Measurements from ENCODE around the gene SEMA7A. TPM values are rescaled to one million over a fixed set of nuclear protein-coding genes. Genes with fewer than 3 reads are reported as not detected.

Gene SEMA7A
- total RNA-seq, 1 donor from 2014 or later: 1.3 TPM

DNA sequence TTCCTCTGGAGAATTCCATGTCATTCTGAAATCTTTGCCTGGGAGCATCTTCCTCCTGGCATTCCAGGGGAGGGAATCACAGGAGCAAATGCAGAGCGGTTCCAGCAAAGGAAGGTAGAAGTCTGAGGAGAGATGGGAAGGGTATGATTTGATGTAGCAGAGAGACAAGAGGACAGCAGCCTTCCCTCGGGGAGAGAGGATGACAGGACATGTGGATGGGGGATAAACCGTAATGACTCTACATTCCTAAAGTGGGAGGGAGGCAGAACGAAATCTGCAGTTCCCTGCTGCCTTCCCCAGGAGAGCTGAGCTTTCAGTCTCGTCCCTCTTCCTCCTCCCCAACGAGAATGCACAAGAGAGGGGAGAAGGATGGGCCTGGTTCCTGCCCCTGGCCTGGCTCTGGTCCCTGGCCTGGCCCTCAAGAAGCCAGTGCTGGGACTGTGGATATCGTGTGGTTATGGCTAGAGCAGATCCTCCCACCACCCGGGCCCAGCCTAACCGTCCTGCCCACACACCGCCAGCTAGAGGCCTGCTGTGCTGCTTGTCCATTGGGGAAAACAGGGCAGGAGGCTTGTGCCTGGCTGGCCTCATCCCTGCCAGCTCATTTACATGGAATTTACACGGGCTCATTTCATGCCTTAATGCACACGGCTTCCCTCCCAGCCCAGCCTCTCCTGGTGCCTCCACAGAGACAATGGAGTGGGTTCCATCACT, 26.6 kb downstream of the SEMA7A start:
- ATAC-seq (no peak), DNase-seq (no peak)
- intact Hi-C loops (cut with micrococcal nuclease): no loop called here

DNA sequence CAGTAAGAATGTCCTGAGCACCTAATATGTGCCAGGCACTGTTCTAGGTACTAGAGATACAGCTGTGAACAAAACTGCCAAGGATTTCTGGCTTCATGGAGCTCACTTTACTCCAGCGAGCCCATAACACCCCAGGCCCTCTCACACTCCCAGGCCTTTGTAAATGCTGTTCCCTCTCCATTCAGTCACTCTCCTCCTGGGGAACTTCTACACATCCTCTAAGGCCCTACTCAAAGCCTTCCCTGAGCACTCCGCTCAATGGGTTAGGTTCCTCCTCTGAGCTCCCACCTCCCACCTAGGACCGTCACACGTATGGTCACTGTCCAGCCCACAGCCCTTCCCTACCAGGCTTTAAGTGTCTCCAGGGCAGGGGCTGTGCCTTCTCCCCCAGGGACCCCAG, 27.2 kb downstream of the SEMA7A start:
- ATAC-seq (no peak), DNase-seq (no peak)
- intact Hi-C loops (cut with micrococcal nuclease): no loop called here

DNA sequence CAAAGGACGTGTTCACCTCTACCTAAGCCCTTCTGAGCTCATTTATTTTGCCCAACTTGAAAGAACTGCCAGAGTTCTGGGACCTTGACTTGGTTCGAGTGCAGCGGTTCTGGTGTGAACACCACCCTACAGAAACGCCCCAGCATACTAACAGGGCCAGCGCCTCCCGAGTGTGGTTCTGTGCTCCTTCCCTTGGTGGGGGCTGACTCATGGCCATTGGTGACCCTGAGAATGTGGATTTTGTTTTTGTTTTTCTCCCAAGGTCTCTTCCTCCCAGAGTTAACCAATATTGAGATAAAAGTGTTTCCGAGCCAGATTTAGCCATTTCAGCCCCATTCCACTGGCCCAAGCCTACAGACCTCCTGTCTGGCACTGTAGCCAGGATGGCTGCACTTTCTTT, 27.9 kb downstream of the SEMA7A start:
- intact Hi-C loops (cut with micrococcal nuclease): no loop called here
- DNase-seq (no peak), ATAC-seq (no peak)

DNA sequence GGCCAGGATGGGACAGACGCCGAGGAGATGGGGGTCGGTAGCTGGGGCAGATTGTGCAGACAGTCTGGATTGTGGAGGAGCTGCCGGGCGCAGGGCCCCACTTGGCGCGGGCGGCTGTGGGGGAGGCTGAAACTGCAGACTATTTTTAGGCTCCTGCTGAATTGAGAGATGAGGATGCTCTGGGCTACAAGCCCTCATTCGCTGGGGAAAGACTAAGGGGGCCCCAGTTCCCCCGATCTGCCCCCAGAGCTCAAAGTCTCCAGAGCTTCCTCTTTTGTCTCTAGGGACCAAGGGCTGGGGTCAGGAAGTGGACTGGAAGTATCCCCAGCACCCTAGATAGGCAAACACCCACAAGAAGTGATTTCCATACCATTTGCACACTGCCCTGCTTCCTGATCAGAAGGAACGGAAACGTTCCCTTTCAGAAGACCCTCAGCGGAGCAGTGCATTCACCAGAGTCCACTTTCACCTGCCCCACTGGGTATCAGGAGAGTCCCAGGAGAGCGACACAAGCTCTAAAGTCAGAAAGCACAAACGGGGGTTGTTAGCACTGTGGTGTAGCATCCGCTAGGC, 29.7 kb downstream of the SEMA7A start:
- ATAC-seq (peak; percentile 26), DNase-seq (no peak)

DNA sequence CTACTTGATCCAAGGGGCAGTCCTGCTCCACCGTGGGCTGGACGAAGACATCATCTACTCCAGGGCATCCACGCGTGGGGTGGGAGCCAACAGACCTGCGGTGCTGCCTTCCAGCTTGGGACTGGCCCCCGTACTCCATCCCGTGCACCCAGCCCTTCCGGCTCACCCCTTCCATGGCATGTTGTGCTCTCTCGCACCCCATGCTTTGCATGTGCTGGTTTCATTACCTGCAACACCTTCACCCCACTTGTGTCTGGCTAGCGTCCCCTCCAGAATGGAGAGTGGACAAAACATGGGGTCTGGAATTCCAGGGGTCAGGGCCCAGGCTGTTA, 30.2 kb downstream of the SEMA7A start:
- intact Hi-C loops (cut with micrococcal nuclease): no loop called here
- ATAC-seq (no peak), DNase-seq (no peak)

More for the DNA sequence above, 29.7 kb downstream of the SEMA7A start:
- intact Hi-C loops (cut with micrococcal nuclease): no loop called here

DNA sequence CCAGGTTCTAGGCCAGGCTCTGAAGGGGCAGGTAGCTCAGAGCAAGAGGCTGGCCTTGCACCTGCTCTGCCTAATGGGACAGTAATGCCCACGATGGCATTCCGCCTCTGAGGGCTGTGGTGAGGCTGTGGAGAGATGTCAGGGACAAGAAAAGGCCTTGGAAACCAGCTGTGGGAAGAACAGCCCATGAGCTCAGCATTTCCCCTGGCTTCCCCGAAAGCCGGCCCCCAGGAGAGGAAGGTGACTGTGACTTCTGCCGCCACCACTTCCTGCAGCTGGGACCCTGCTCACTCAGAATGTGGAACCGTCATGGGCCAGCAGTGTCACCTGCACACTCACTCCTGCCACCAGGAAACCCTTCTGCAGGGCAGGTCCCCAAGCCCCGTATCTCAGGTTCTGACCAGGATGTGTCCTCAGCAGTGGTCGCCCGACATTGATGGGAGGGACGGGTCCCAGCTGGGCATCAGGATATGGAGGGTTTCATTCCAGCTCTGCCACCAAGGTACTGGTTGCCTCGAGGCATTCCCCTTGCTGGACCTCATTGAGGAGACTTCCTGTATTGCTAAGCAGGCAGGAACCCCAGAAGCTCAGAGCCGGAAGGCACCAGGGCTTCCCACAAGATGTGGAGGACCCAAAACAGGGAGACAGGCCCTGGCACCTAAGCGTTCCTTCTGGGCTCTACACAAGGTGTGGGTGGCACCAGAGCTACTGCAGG, 30.7 kb downstream of the SEMA7A start:
- intact Hi-C loops (cut with micrococcal nuclease): no loop called here
- ATAC-seq (peak; percentile 38), DNase-seq (peak; percentile 34)

DNA sequence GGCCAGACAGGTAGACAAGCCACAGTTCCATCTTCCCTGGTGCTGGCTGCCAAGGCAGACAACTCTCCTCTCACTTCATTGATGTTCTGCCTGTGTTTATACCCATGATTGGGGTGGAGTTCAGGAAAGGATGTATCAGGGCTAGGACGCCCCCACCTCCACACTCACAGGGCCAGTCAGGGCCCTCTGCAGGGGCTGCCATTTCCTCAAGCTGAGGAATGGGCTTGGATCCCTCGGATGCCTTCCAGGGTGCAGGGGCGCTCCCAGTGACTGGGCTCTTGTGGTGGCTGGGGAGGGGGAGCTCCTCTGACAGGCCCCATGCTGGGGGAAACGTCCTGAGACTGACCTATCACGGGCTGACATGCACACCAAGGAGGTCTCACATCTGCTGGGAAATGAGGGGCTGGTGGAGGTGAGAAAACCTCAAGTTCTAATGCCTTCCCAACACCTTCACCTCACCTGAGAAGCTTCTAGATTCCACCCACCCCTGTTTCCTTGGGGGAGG, 31.4 kb downstream of the SEMA7A start:
- intact Hi-C loops (cut with micrococcal nuclease): no loop called here
- DNase-seq (no peak), ATAC-seq (no peak)

DNA sequence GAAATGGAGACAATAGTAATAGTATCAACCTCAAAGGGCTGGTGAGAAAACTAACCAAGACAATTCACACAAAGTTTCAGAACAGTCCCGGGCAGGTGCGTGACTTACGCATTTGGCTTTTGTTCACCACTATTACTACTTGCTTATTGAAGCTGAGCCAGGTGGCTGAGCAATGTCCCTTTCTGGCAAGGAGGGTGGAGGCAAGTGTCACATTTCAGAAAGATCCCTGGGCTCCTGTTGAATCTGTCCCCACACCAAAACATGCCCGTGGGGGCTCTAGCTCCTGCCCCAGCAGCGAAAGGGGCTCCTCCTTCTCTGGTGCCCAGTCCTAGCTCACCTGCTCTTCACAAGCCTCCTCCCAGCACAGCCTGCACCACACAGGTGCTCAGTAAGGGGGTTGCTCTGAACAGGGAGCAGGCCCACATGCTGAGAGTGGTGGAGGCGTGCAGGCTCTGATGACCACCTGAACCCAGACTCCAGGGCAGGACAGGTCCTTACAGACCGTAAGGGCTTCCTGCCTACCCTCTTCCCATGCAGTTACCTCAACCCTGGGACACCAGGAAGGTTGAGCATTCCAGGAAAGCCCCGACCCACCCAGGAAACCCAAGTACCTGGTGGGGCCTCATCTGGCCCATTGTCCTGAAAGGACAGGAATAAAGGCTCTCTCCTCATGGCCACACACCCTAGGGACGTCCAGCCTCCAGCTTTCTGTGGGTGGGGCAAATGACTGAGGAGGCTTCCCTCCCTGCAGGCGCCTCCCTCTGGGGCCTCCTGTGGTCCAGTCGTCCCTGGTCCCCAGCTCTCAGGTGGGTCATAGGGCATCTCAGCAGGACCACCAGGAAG, 32.6 kb downstream of the SEMA7A start:
- DNase-seq: no peak
- ATAC-seq: no peak
- intact Hi-C loops (cut with micrococcal nuclease): no loop called here

DNA sequence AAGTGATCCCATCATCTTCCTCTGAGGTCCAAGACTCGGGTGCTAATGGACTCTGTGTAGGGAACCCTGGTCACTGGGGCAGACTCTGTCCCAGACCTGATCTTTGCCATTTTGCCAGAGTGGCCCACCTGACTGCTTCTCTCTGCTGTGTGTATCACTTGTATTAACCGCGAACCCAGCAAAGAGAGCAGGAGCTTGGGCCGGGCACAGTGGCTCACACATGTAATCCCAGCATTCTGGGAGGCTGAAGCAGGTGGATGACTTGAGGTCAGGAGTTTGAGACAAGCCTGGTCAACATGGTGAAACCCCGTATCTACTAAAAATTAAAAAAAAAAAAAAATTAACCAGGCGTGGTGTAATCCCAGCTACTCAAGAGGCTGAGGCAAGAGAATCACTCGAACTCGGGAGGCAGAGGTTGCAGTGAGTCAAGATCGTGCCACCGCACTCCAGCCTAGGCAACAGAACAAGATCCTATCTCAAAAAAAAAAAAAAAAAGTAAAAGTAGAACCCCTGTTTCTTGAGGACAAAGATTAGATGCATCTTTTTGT, 33.4 kb downstream of the SEMA7A start:
- ATAC-seq (no peak), DNase-seq (no peak)
- intact Hi-C loops (cut with micrococcal nuclease): no loop called here

DNA sequence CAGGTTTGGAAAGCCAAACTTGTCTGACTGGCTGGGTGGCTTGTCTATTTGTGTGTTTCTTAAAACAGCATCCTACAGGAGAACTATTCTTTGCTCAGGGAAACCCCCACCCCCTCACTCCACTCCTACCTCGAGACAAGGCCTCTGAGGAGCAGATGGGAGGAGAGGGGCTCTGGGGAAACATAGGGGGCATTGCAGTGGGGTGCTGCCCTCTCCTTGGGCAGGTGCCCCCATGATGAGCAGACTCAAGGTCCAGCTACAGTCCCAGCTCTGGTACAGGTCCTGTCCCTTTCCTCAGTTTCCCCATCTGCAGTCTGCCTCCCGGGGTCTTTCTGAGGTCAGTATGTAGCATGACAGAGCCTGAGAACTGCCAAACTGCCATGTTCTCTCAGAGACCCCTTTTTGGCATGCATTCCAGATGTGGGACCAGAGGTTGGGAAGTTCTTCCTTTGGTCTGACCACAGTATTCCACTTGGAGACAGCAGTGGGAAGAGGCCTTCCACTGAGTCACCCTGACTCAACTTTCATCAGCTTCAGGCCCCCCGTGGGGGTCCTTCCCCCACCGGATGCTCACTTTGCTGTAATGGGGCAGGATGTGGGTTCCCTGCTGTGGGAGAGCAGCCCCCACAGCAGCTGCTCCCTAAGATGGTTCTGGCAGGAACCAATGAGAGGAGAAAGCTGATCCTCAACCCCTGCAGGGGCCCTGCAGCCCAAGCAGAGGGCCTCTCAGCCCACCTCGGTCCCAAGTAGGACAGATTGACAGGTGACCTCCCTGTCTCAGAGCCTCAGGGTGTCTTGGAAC, 34.0 kb downstream of the SEMA7A start:
- DNase-seq: no peak

DNA sequence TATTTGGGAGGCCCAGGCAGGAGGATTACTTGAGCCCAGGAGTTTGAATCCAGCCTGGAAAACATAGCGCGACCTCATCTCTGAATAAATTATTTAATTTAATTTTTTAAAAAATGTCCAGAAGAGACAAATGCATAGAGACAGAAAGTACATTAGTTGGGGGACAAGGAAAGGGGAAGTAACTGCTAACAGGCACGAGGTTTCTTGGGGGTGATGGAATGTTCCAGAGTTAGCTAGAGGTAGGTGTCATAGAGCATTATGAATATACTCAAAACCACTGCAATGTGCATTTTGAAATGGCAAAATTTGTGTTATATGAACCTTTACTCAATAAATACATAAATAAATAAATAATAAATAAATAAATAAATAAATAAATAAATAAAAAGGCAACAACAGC, 34.7 kb downstream of the SEMA7A start:
- intact Hi-C loops (cut with micrococcal nuclease): no loop called here
- DNase-seq: no peak
- ATAC-seq: no peak

More for the DNA sequence above, 34.0 kb downstream of the SEMA7A start:
- ATAC-seq: no peak
- intact Hi-C loops (cut with micrococcal nuclease): no loop called here

DNA sequence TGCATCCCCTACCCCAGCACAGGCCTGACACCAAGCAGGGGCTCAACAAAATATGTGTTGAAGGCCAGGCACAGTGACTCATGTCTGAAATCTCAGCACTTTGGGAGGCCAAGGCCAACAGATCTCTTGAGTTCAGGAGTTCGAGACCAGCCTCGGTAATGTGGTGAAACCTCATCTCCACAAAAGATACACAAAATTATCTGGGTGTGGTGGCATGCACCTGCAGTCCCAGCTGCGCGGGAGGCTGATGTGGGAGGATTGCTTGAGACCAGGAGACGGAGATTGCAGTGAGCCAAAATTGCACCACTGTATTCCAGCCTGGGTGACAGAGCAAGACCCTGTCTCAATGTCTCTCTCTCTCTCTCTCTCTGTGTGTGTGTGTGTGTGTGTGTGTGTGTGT, 35.6 kb downstream of the SEMA7A start:
- intact Hi-C loops (cut with micrococcal nuclease): no loop called here
- DNase-seq (no peak), ATAC-seq (no peak)

DNA sequence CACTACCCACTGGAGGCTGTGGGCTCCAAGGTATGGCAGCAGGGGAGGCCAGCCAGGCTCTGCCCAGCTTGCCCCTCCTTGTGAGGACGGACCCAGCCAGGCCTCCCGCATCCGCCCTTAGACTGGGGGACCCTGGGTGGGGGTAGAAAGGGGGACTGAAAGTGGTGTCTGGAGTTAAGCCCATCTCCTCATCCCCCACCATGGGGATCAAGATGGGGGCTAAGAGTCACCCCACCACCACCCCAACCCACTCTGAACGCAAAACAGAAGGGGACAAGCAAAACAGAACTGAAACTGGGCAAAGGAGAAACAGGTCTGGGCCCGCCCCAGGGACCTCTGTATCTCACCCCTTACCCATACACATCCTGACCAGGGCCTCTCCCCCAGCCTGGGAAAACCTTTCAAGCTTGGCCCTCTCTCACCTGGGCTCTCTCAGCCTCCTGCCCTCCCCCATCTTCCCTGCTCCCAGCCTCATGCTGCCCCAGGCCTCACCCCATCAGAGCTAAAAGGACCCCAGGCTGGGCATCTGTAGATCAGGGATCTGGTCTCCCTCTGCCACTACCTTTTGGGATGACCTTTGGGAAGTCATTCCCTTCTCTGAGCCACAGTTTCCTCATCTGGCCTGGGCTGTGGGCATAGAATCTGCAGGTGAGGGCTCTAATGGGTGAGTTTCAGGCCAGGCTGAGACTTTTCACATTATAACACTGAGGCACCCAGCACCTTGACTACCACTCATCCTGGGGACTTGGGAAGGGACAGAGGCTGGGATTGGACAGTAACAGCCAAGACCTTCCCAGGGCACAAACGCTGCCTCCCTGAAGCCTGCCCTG, 36.3 kb downstream of the SEMA7A start:
- ATAC-seq (no peak), DNase-seq (no peak)
- intact Hi-C loops (cut with micrococcal nuclease): no loop called here

DNA sequence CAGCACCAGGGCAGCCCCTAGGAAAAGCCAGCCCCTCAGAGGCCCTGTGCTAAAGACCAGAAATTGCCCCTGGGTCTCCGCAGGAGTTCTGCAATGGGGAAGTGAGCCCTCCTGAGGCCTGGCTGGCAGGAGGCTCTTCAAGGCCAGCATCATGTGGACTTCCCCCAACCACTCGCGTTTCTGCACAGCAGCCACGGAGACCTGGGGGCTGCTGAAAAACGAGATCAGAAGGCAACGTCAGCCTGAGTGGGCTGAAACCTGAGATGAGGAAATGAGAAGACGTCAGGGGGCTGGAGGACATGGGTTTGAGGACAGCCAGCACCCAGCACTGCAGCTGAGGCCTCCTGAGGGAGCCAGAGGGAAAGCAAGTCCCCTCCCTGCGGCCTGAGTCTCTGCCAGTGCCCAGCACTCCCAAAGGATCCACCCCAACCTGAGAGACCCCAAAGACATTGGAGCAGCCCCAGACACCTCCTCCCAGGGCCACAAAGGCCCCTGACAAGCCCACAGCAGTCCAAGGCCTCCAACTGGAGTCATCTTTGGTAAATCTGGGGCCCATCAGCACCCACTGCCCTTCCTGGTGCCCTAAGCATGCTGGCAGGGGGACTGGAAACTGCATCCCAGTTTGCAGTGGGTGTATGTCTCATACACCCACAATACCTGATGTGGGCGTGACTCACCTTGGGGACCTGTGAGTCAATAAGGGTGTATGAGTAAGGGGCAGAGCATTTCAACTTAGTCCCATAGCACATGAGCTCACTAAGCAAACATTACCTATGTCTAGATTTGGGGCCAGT, 37.1 kb downstream of the SEMA7A start:
- ATAC-seq: no peak
- no peak for DNase-seq
- intact Hi-C loops (cut with micrococcal nuclease): no loop called here

DNA sequence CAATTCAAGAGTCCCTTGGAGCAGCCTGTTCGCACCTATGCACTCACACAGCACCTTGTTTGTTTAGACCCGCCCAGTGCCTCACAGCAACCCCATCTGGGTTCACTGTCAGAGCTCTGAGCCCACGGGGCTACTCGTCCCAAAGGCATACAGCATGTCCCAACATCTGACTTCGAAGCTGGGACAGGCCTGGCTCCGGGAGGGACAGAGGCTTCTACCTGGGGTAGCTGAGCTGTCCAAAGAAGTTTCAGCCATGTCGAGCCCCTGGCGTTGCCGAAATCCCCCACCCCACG, 37.7 kb downstream of the SEMA7A start:
- intact Hi-C loops (cut with micrococcal nuclease): no loop called here
- no peak for ATAC-seq
- no peak for DNase-seq

DNA sequence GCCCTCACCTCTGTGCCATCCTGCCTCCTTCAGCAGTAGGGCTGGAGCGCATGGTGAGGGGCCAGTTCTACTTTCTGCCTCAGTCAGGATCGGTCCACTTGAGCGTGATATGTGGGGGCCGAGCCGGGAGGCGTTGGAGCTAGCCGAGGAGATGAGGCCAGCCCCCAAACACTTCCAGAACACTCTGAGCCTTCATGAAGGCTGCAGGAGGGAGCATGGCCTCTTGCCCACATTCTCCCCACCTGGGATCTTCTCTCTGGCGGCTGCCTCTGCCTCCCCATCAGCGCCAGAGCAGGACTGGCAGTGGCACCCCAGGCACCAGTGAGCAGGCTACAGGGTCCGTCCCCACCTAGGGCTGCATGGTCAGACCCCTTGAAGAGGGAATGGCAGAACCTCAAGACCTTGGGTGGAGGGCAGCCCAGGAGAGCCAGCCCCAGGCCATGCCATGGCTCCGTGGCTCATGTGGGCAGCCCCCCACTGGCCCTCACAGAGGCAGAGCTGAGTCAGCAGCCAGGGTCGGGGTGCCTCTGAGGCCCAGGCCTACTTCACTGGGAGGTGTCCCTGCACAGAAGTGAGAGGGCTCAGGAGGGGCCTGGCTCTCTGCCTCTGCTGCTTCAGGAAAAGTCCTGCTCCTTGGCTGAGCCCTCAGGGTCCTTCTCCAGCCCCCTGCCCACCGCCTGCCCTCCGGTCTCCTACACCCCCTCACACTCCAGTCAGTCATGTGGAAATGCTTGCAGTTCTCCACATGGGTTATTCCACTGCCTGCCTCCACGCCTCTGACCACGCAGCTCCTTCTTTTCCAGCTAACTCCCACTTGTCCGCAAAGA, 38.2 kb downstream of the SEMA7A start:
- intact Hi-C loops (cut with micrococcal nuclease): no loop called here
- DNase-seq: no peak
- no peak for ATAC-seq
